ENCODE data around the gene PNPLA3. TPM values are rescaled to one million over a fixed set of nuclear protein-coding genes. Genes with fewer than 3 reads are reported as not detected.
A peak's percentile ranks its signal among the peaks of the same experiment; 100 is the strongest.

Gene PNPLA3
- total RNA-seq, 2 experiments from 2014 or later: not detected

GRCh38 chr22:43923191-43923590 lies 414 bp upstream of the PNPLA3 start:
- H4K20me1 ChIP-seq (ENCODE audit: insufficient read depth, low read length): no peaks in the 10 kb centered on the region
- no peaks in the 10 kb centered on the region for H3K9me2 ChIP-seq (ENCODE audit: insufficient read depth, low read length)
- H3K36me3 ChIP-seq (ENCODE audit: insufficient read depth, low read length): no peaks in the 10 kb centered on the region
- H2AFZ ChIP-seq (ENCODE audit: low read length): peak overlapping the region; percentile 46; the same call in 1 of the 2 replicates
- no peak overlapping the region for H3K4me3 ChIP-seq (ENCODE audit: low read depth, low read length, poor library complexity, severe bottlenecking)
- no peaks in the 10 kb centered on the region for H3K9me3 ChIP-seq (ENCODE audit: low read length)
- ChIA-PET CTCF (ENCODE audit: unreplicated experiment) (no interaction called here), POLR2A (no interaction called here)
- no TSS peak for BruUV-seq (replicated peaks)
- no peaks in the 10 kb centered on the region for H3K4me1 ChIP-seq (ENCODE audit: insufficient read depth, low read length, poor library complexity, severe bottlenecking)
- TF ChIP-seq CTCF (conservative IDR thresholded peaks at IDR 0.05; ENCODE audit: low read length) (no peak), EZH2phosphoT487 (IDR thresholded peaks at IDR 0.05; ENCODE audit: borderline replicate concordance, low read depth, low read length) (no peak)
- intact Hi-C loops (cut with micrococcal nuclease; ENCODE audit: unreplicated experiment): no loop called here
- H3K4me2 ChIP-seq (ENCODE audit: low read length): no peak overlapping the region
- no peak for DNase-seq (ENCODE audit: low spot score)
- H3K79me2 ChIP-seq (ENCODE audit: insufficient read depth, low read depth, low read length): no peaks in the 10 kb centered on the region
- H3K27ac ChIP-seq (ENCODE audit: low read depth, low read length, poor library complexity, severe bottlenecking): no peak overlapping the region

GRCh38 chr22:43924877-43925276 lies 1.3 kb downstream of the PNPLA3 start:
- ChIA-PET CTCF (ENCODE audit: unreplicated experiment) (no interaction called here), POLR2A (no interaction called here)
- H3K4me2 ChIP-seq (ENCODE audit: low read length): no peak overlapping the region
- H4K20me1 ChIP-seq (ENCODE audit: insufficient read depth, low read length): no peaks in the 10 kb centered on the region
- H2AFZ ChIP-seq (ENCODE audit: low read length): no peak overlapping the region
- DNase-seq (ENCODE audit: low spot score): no peak
- no peaks in the 10 kb centered on the region for H3K36me3 ChIP-seq (ENCODE audit: insufficient read depth, low read length)
- H3K27ac ChIP-seq (ENCODE audit: low read depth, low read length, poor library complexity, severe bottlenecking): no peak overlapping the region
- intact Hi-C loops (cut with micrococcal nuclease; ENCODE audit: unreplicated experiment): no loop called here
- H3K4me1 ChIP-seq (ENCODE audit: insufficient read depth, low read length, poor library complexity, severe bottlenecking): no peaks in the 10 kb centered on the region
- no peaks in the 10 kb centered on the region for H3K9me3 ChIP-seq (ENCODE audit: low read length)
- TF ChIP-seq EZH2phosphoT487 (IDR thresholded peaks at IDR 0.05; ENCODE audit: borderline replicate concordance, low read depth, low read length) (no peak), CTCF (conservative IDR thresholded peaks at IDR 0.05; ENCODE audit: low read length) (no peak)
- H3K4me3 ChIP-seq (ENCODE audit: low read depth, low read length, poor library complexity, severe bottlenecking): no peak overlapping the region
- no peaks in the 10 kb centered on the region for H3K79me2 ChIP-seq (ENCODE audit: insufficient read depth, low read depth, low read length)
- no TSS peak for BruUV-seq (replicated peaks)
- H3K9me2 ChIP-seq (ENCODE audit: insufficient read depth, low read length): no peaks in the 10 kb centered on the region

- no TSS peak for BruUV-seq (replicated peaks)
- intact Hi-C loops (cut with micrococcal nuclease; ENCODE audit: unreplicated experiment): no loop called here
- Histone ChIP-seq H3K9me2 (ENCODE audit: insufficient read depth, low read length) (no peaks in the 10 kb centered on the region), H3K4me1 (ENCODE audit: insufficient read depth, low read length, poor library complexity, severe bottlenecking) (no peaks in the 10 kb centered on the region), H3K36me3 (ENCODE audit: insufficient read depth, low read length) (no peaks in the 10 kb centered on the region), H3K4me3 (ENCODE audit: low read depth, low read length, poor library complexity, severe bottlenecking) (no peak overlapping the region), H3K4me2 (ENCODE audit: low read length) (no peak overlapping the region), H3K9me3 (ENCODE audit: low read length) (no peaks in the 10 kb centered on the region), H4K20me1 (ENCODE audit: insufficient read depth, low read length) (no peaks in the 10 kb centered on the region), H3K27ac (ENCODE audit: low read depth, low read length, poor library complexity, severe bottlenecking) (no peak overlapping the region), H3K79me2 (ENCODE audit: insufficient read depth, low read depth, low read length) (no peaks in the 10 kb centered on the region), H2AFZ (ENCODE audit: low read length) (no peak overlapping the region)
- POLR2A ChIA-PET: no interaction called here
- CTCF ChIA-PET (ENCODE audit: unreplicated experiment): no interaction called here
- TF ChIP-seq CTCF (conservative IDR thresholded peaks at IDR 0.05; ENCODE audit: low read length) (no peak), EZH2phosphoT487 (IDR thresholded peaks at IDR 0.05; ENCODE audit: borderline replicate concordance, low read depth, low read length) (no peak)
- DNase-seq (ENCODE audit: low spot score): no peak
These were observed 2.1 kb downstream of the PNPLA3 start for GRCh38 chr22:43925433-43926348.

Measured in OCI-LY7 (cell line).